GM15510 (cell line): ENCODE results near the gene ENDOV.

Experiments used
- POLR2A ChIP-seq: IDR thresholded peaks from 3 replicates; pipeline ENCODE4 v1.6.1; 2011; ENCODE audit warnings: borderline replicate concordance; ENCODE audit not compliant: insufficient read length; ENCODE audit errors: extremely low read depth

The ENDOV gene

GRCh38 chr17:80482058-80482318 lies 67.0 kb downstream of the ENDOV start:
- no peak for TF ChIP-seq POLR2A

GRCh38 chr17:80482555-80483308 lies 67.8 kb downstream of the ENDOV start:
- TF ChIP-seq POLR2A: no peak

DNA sequence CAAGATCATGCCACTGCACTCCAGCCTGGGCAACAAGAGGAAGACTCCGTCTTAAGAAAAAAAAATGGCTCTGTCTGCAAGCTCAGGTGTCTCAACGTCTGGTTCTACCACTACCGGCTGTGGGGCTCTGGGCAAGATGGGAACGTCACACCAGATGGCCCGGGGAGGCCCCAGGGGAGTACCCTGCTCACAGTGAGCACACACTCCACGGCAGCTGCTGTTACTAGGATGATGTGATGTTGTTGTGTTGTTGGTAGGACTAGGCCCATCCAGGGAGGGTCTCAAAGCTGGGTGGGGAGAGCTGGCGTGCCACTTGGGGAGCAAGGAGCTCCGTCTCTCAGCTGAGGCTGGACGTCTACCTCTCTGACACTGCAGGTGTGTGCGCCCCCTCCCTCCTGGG lies 70.9 kb downstream of the ENDOV start:
- no peak for TF ChIP-seq POLR2A

DNA sequence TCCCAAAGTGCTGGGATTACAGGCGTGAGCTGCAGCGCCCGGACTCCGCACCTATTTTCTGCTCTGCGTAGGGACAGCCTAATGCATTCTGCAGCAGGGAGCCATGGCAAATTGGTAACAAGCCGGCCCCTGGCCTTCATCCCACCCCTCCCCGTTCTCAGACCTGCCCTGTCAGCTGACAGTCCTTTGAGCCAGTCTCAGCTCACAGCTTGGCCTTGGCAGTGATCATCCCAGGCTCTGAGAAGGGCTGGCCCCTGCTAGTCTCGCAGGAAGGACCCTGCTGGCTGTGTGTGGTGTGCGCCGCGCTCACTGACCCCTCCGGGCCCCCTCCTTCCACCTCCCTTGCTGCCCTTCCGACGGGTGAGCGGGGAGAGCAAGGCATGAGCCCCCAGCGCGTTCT lies 71.7 kb downstream of the ENDOV start:
- TF ChIP-seq POLR2A: no peak

GRCh38 chr17:80487511-80487910 lies 72.5 kb downstream of the ENDOV start:
- TF ChIP-seq POLR2A: no peak
